H9 (cell line): ENCODE results near the gene HMGCL. TPM values are rescaled to one million over a fixed set of nuclear protein-coding genes. Genes with fewer than 3 reads are reported as not detected.

Source experiments
- DNase-seq: peaks from one replicate; pipeline ENCODE4 v3.0.0-alpha.2; 2017
- H2AFZ ChIP-seq: one replicate; pipeline ENCODE4 v1.6.1; 2013; ENCODE audit warnings: mild to moderate bottlenecking, low read length, control low read depth, moderate library complexity
- H2AK5ac ChIP-seq: 2 replicates; pipeline ENCODE4 v1.6.1; 2013; ENCODE audit warnings: low read length, control low read depth, mixed read lengths; ENCODE audit not compliant: insufficient read length
- H2BK120ac ChIP-seq: one replicate; pipeline ENCODE4 v1.6.1; 2013; ENCODE audit warnings: low read depth, mild to moderate bottlenecking, low read length, control low read depth, inconsistent platforms; ENCODE audit not compliant: poor library complexity, severe bottlenecking
- H2BK12ac ChIP-seq: 2 replicates; pipeline ENCODE4 v1.6.1; 2013; ENCODE audit warnings: low read length, control low read depth, mixed read lengths, low read depth; ENCODE audit not compliant: insufficient read length
- H2BK15ac ChIP-seq: 2 replicates; pipeline ENCODE4 v1.6.1; 2013; ENCODE audit warnings: low read depth, low read length, control low read depth
- H2BK20ac ChIP-seq: one replicate; pipeline ENCODE4 v1.6.1; 2013; ENCODE audit warnings: low read depth, mild to moderate bottlenecking, low read length, control low read depth, inconsistent platforms; ENCODE audit not compliant: poor library complexity, severe bottlenecking
- H2BK5ac ChIP-seq: 2 replicates; pipeline ENCODE4 v1.6.1; 2013; ENCODE audit warnings: low read length, control low read depth, mixed read lengths; ENCODE audit not compliant: insufficient read length
- H3K14ac ChIP-seq: 2 replicates; pipeline ENCODE4 v1.6.1; 2013; ENCODE audit warnings: low read length, control low read depth; ENCODE audit not compliant: insufficient read depth
- H3K18ac ChIP-seq: 2 replicates; pipeline ENCODE4 v1.6.1; 2013; ENCODE audit warnings: low read depth, mild to moderate bottlenecking, mixed read lengths, low read length, control low read depth; ENCODE audit not compliant: insufficient read length
- H3K23ac ChIP-seq: 2 replicates; pipeline ENCODE4 v1.6.1; 2013; ENCODE audit warnings: low read length, control low read depth, mixed read lengths, low read depth; ENCODE audit not compliant: insufficient read length
- H3K23me2 ChIP-seq: 2 replicates; pipeline ENCODE4 v1.6.1; 2013; ENCODE audit warnings: low read depth, mild to moderate bottlenecking, mixed read lengths, low read length, control low read depth; ENCODE audit not compliant: insufficient read length, poor library complexity, severe bottlenecking
- H3K27ac ChIP-seq: 2 replicates; pipeline ENCODE4 v1.5.1; 2013; ENCODE audit warnings: low read length, control low read depth, mixed read lengths, low read depth; ENCODE audit not compliant: insufficient read length
- H3K27me3 ChIP-seq: 2 replicates; pipeline ENCODE4 v1.6.1; 2013; ENCODE audit warnings: low read length, control low read depth, inconsistent platforms; ENCODE audit not compliant: insufficient read depth
- H3K4ac ChIP-seq: 2 replicates; pipeline ENCODE4 v1.6.1; 2013; ENCODE audit warnings: low read depth, mild to moderate bottlenecking, control low read depth, inconsistent platforms, low read length, moderate library complexity
- H3K4me1 ChIP-seq: 2 replicates; pipeline ENCODE4 v1.6.1; 2013; ENCODE audit warnings: low read length, control low read depth, inconsistent platforms; ENCODE audit not compliant: insufficient read depth
- H3K4me2 ChIP-seq: 2 replicates; pipeline ENCODE4 v1.6.1; 2013; ENCODE audit warnings: low read length, control low read depth, mixed read lengths; ENCODE audit not compliant: insufficient read length, insufficient read depth
- H3K56ac ChIP-seq: 2 replicates; pipeline ENCODE4 v1.6.1; 2013; ENCODE audit warnings: low read depth, mild to moderate bottlenecking, mixed read lengths, low read length, control low read depth; ENCODE audit not compliant: insufficient read length
- H3K79me1 ChIP-seq: 2 replicates; pipeline ENCODE4 v1.6.1; 2013; ENCODE audit warnings: low read depth, mild to moderate bottlenecking, moderate library complexity, low read length, control low read depth, inconsistent platforms; ENCODE audit not compliant: insufficient read depth, poor library complexity, severe bottlenecking
- H3K79me2 ChIP-seq: 2 replicates; pipeline ENCODE4 v1.6.1; 2013; ENCODE audit warnings: low read length, control low read depth, inconsistent platforms; ENCODE audit not compliant: insufficient read depth
- H3K9ac ChIP-seq: 2 replicates; pipeline ENCODE4 v1.6.1; 2013; ENCODE audit warnings: low read length, control low read depth, mixed read lengths; ENCODE audit not compliant: insufficient read length; ENCODE audit errors: extremely low read depth
- H3K9me3 ChIP-seq: one replicate; pipeline ENCODE4 v1.6.1; 2013; ENCODE audit warnings: low read depth, low read length, inconsistent platforms; ENCODE audit not compliant: control insufficient read depth
- H3T11ph ChIP-seq: one replicate; pipeline ENCODE4 v1.6.1; 2013; ENCODE audit warnings: mild to moderate bottlenecking, low read length, control low read depth, inconsistent platforms
- H4K20me1 ChIP-seq: one replicate; pipeline ENCODE4 v1.6.1; 2013; ENCODE audit not compliant: control insufficient read depth, insufficient read length, insufficient read depth
- H4K5ac ChIP-seq: 2 replicates; pipeline ENCODE4 v1.6.1; 2013; ENCODE audit warnings: low read depth, mild to moderate bottlenecking, mixed read lengths, low read length, control low read depth; ENCODE audit not compliant: insufficient read length
- H4K8ac ChIP-seq: replicated peaks from 2 replicates; pipeline ENCODE4 v1.6.1; 2013; ENCODE audit warnings: low read length, control low read depth, mixed read lengths, low read depth; ENCODE audit not compliant: insufficient read length
- H4K91ac ChIP-seq: 2 replicates; pipeline ENCODE4 v1.6.1; 2013; ENCODE audit warnings: low read depth, mild to moderate bottlenecking, moderate library complexity, mixed read lengths, low read length, control low read depth; ENCODE audit not compliant: insufficient read length
- H3K27ac Mint-ChIP-seq, 3 experiments: 2 replicates in 2 of 3; 3 replicates in 1 of 3; pipeline ENCODE4 v1.8.0; 2020 to 2021; ENCODE audit warnings: mixed read lengths in 3 of 3, mild to moderate bottlenecking in 1 of 3, moderate library complexity in 1 of 3
- H3K27me3 Mint-ChIP-seq: 2 replicates; pipeline ENCODE4 v1.8.0; 2021; ENCODE audit warnings: low read depth, mild to moderate bottlenecking, moderate library complexity, mixed read lengths
- H3K36me3 Mint-ChIP-seq, 3 experiments: 2 replicates in 2 of 3; 3 replicates in 1 of 3; pipeline ENCODE4 v1.8.0; 2020 to 2021; ENCODE audit warnings: low read depth in 3 of 3, mixed read lengths in 3 of 3; ENCODE audit not compliant: insufficient read depth in 1 of 3
- H3K4me1 Mint-ChIP-seq, 2 experiments: 2 replicates each; pipeline ENCODE4 v1.8.0; 2020; ENCODE audit warnings: mixed read lengths in 2 of 2
- H3K4me3 Mint-ChIP-seq, 2 experiments: 2 replicates in 1 of 2; 3 replicates in 1 of 2; pipeline ENCODE4 v1.8.0; 2020 to 2021; ENCODE audit warnings: mild to moderate bottlenecking in 2 of 2, mixed read lengths in 2 of 2, moderate library complexity in 1 of 2
- H3K9me3 Mint-ChIP-seq, 2 experiments: 2 replicates in 1 of 2; 3 replicates in 1 of 2; pipeline ENCODE4 v1.8.0; 2020; ENCODE audit warnings: mild to moderate bottlenecking in 2 of 2, mixed read lengths in 2 of 2, moderate library complexity in 1 of 2
- WGBS: extraction: QIAGEN DNeasy Blood & Tissue Kit; methylation state at CpG from one replicate; pipeline ENCODE4 v1.1.7; 2013; ENCODE audit warnings: missing lambda C conversion rate, low lambda C conversion rate, mixed read lengths; ENCODE audit not compliant: insufficient read length; ENCODE audit errors: extremely low coverage; 5-methylcytosine and 5-hydroxymethylcytosine counted together
- total RNA-seq: library from RNA; stranded (reverse); gene quantifications from 2 replicates; pipeline ENCODE4 v1.2.1, GENCODE V29; 2021
- TF ChIP-seq, protein P1 (sequence below): fragments of 200-600 bp; sonication (generic); conservative IDR thresholded peaks from 3 replicates; pipeline ENCODE4 v1.8.0; 2021; ENCODE audit warnings: antibody characterized with exemption, mild to moderate bottlenecking

The HMGCL gene
- total RNA-seq, 1 experiment from 2014 or later: 15.9 TPM

GRCh38 chr1:23793018-23793781 is 32.0 kb downstream of the HMGCL start:
- no peak overlapping the region for H2BK120ac ChIP-seq
- Mint-ChIP-seq H3K27ac (peak overlapping the region in 1 of 3 experiments; percentile 64; a peak in 1 of 7 replicates), H3K27me3 (no peaks in the 10 kb centered on the region), H3K4me1 (peaks cover 11 to 20% of the 10 kb centered on the region in 2 experiments), H3K9me3 (no peaks in the 10 kb centered on the region), H3K4me3 (peak overlapping the region; percentile 98 to 99), H3K36me3 (peaks cover 7 to 49% (median 28%) of the 10 kb centered on the region in 3 experiments)
- no peak overlapping the region for H2BK5ac ChIP-seq
- H3K27me3 ChIP-seq: no peaks in the 10 kb centered on the region
- DNase-seq: no peak
- peaks cover 16% of the 10 kb centered on the region for H3K23me2 ChIP-seq
- no peak overlapping the region for H3K27ac ChIP-seq
- no peak overlapping the region for H3K56ac ChIP-seq
- no peaks in the 10 kb centered on the region for H3K9me3 ChIP-seq
- H3K4ac ChIP-seq: no peak overlapping the region
- WGBS: no CpG with 5 or more reads among the region's 16 CpGs
- no peak overlapping the region for H3K9ac ChIP-seq
- H3K18ac ChIP-seq: no peak overlapping the region
- H4K20me1 ChIP-seq: no peaks in the 10 kb centered on the region
- no peak overlapping the region for H2BK15ac ChIP-seq
- H4K8ac ChIP-seq: no peak overlapping the region
- H2AFZ ChIP-seq: no peak overlapping the region
- no peak overlapping the region for H4K5ac ChIP-seq
- H2AK5ac ChIP-seq: no peak overlapping the region
- no peak overlapping the region for H3K14ac ChIP-seq
- no peak overlapping the region for H2BK20ac ChIP-seq
- H3K4me2 ChIP-seq: no peak overlapping the region
- no peak overlapping the region for H4K91ac ChIP-seq
- H3K79me1 ChIP-seq: peaks cover 8% of the 10 kb centered on the region
- no peak overlapping the region for H3K23ac ChIP-seq
- H2BK12ac ChIP-seq: no peak overlapping the region
- no peaks in the 10 kb centered on the region for H3K4me1 ChIP-seq
- peaks cover 6% of the 10 kb centered on the region; the same call in 1 of the 2 replicates for H3K79me2 ChIP-seq
- H3T11ph ChIP-seq: no peak overlapping the region
- TF ChIP-seq, protein P1, sequence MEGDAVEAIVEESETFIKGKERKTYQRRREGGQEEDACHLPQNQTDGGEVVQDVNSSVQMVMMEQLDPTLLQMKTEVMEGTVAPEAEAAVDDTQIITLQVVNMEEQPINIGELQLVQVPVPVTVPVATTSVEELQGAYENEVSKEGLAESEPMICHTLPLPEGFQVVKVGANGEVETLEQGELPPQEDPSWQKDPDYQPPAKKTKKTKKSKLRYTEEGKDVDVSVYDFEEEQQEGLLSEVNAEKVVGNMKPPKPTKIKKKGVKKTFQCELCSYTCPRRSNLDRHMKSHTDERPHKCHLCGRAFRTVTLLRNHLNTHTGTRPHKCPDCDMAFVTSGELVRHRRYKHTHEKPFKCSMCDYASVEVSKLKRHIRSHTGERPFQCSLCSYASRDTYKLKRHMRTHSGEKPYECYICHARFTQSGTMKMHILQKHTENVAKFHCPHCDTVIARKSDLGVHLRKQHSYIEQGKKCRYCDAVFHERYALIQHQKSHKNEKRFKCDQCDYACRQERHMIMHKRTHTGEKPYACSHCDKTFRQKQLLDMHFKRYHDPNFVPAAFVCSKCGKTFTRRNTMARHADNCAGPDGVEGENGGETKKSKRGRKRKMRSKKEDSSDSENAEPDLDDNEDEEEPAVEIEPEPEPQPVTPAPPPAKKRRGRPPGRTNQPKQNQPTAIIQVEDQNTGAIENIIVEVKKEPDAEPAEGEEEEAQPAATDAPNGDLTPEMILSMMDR: no peak
